ENCODE results near the gene PLXNA2.

- no peak for TF ChIP-seq CTCF (IDR thresholded peaks at IDR 0.05)
- no peak for TF ChIP-seq POLR2A (IDR thresholded peaks at IDR 0.05)
Observed at GRCh38 chr1:208126108-208126507, 118.1 kb downstream of the PLXNA2 start.

Measured in body of pancreas (tissue), 4 donors.